ENCODE data around the gene CLDND2. TPM values are rescaled to one million over a fixed set of nuclear protein-coding genes. Genes with fewer than 3 reads are reported as not detected.

CLDND2 gene
- total and polyA plus RNA-seq, 2 of the 8 experiments (the other 6 are each of a cell fraction or from before 2014, with no cell fraction given), result 0.21 to 0.56 TPM

DNA sequence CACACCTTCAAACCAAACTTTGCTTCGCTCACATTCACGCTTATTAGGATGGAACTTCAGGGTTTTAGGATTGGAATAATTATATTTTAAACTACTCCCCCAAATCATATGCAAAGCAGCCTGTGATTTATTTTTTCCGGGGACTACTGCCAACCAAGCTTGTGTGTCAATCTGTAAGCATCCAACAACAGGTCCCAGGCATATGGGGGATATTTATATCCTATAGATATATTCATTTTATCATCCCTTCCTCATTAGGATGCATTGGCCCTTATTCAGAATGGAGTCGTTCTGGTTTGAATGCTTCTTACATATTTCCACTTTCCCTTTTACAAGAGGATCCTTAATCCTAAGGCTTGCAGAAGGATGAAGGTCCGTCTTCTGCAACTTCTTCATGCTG lies 30.4 kb upstream of the CLDND2 start (continued):
- TF ChIP-seq, protein P1, sequence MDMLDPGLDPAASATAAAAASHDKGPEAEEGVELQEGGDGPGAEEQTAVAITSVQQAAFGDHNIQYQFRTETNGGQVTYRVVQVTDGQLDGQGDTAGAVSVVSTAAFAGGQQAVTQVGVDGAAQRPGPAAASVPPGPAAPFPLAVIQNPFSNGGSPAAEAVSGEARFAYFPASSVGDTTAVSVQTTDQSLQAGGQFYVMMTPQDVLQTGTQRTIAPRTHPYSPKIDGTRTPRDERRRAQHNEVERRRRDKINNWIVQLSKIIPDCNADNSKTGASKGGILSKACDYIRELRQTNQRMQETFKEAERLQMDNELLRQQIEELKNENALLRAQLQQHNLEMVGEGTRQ (IDR thresholded peaks at IDR 0.05; ENCODE audit: low read length), result no peak
- no peak for TF ChIP-seq GABPA (IDR thresholded peaks at IDR 0.05; ENCODE audit: borderline replicate concordance, insufficient read depth, low read length)
- TF ChIP-seq KDM4A (IDR thresholded peaks at IDR 0.05; ENCODE audit: low read depth, low read length, severe bottlenecking), result no peak

All from H1 (cell line).